ENCODE data around the gene SP5. TPM values are rescaled to one million over a fixed set of nuclear protein-coding genes. Genes with fewer than 3 reads are reported as not detected.

SP5 gene
- total and polyA plus RNA-seq, 9 of the 15 experiments (the other 6 are each of a cell fraction or from before 2014, with no cell fraction given): 0.03 to 1.7 (median 0.16) TPM; not detected in 1

DNA sequence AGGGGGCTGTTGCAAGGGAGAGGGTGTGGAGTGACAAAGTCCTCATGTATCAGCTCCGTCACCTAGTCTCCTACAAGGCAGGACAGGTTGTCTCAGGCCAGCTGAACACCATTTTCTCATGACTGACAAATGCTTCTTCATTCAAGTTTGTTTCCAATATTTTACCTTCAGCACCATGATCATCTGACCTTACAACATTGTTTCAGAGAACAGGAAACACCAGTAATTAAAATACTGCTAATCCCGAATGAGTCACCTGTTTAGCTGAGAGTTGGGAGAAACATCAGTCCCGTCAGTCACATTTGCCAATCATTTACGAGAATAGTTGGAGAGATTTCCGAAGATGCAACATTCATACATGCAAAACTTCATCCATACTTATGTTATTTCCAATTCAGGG lies 25.7 kb upstream of the SP5 start:
- FAIRE-seq (no peak), DNase-seq (ENCODE audit: extremely low read depth in 1 of 4, low spot score in 3 of 4) (no peak), ATAC-seq (no peak; the same call in 2 of the 3 replicates)
- Histone ChIP-seq H3K79me2 (ENCODE audit: control insufficient read depth, insufficient read depth, low read length) (no peaks in the 10 kb centered on the region), H2AFZ (ENCODE audit: low read depth, low read length) (no peak overlapping the region), H3K9me1 (ENCODE audit: control insufficient read depth, insufficient read depth, low read length) (no peaks in the 10 kb centered on the region), H3K4me2 (ENCODE audit: insufficient read depth, low read length) (no peak overlapping the region), H3K27me3 (ENCODE audit: control insufficient read depth in 2 of 2, insufficient read depth in 2 of 2, low read length in 2 of 2) (no peaks in the 10 kb centered on the region), H3K9ac (ENCODE audit: insufficient read depth in 1 of 2, low read depth in 2 of 2, low read length in 2 of 2) (no peak overlapping the region), H3K4me1 (replicated peaks in 1 of 2; ENCODE audit: control insufficient read depth in 2 of 2, insufficient read depth in 2 of 2, low read length in 2 of 2) (no peaks in the 10 kb centered on the region), H3K9me3 (replicated peaks; ENCODE audit: control insufficient read depth, insufficient read depth, low read depth, low read length) (no peaks in the 10 kb centered on the region), H3K4me3 (no peak overlapping the region), H3K36me3 (ENCODE audit: control insufficient read depth, insufficient read depth, low read length) (no peaks in the 10 kb centered on the region), H4K20me1 (replicated peaks; ENCODE audit: control insufficient read depth, insufficient read depth, low read length) (no peaks in the 10 kb centered on the region), H3K27ac (ENCODE audit: extremely low read depth, low read depth, low read length) (no peak overlapping the region)
- in situ Hi-C loops (cut with MboI): no loop called here
- WGBS (ENCODE audit: insufficient coverage, low coverage, missing lambda C conversion rate): 35% methylated on average over 5 of the region's 5 CpGs
- CTCF ChIA-PET (ENCODE audit: low intra/inter-chr PET ratio): no interaction called here
- BruUV-seq (replicated peaks): no TSS peak
- POLR2A ChIA-PET: no interaction called here
- intact Hi-C loops (cut with micrococcal nuclease): no loop called here
- TF ChIP-seq, protein P1, sequence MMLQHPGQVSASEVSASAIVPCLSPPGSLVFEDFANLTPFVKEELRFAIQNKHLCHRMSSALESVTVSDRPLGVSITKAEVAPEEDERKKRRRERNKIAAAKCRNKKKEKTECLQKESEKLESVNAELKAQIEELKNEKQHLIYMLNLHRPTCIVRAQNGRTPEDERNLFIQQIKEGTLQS (IDR thresholded peaks at IDR 0.05): 0 out of 2 replicates have a peak, but pooled peaks have one; percentile 11
- TF ChIP-seq, protein P1 (CRISPR knock-in tag; conservative IDR thresholded peaks at IDR 0.05): no peak
- TF ChIP-seq POLR2A (conservative IDR thresholded peaks at IDR 0.05): no peak
- no peak for TF ChIP-seq ZNF584 (CRISPR knock-in tag; IDR thresholded peaks at IDR 0.05; ENCODE audit: low read depth)
- TF ChIP-seq MAZ (CRISPR knock-in tag; conservative IDR thresholded peaks at IDR 0.05 in 1 of 2, IDR thresholded peaks at IDR 0.05 in 1 of 2): no peak
- TF ChIP-seq ZNF324 (CRISPR knock-in tag; IDR thresholded peaks at IDR 0.05): no peak
- TF ChIP-seq HDAC6 (IDR thresholded peaks at IDR 0.05; ENCODE audit: low read depth, low read length): no peak
- no peak for TF ChIP-seq RBM34 (IDR thresholded peaks at IDR 0.05; ENCODE audit: borderline replicate concordance, insufficient read depth, low read length)
